ENCODE data around the gene TTF2. TPM values are rescaled to one million over a fixed set of nuclear protein-coding genes. Genes with fewer than 3 reads are reported as not detected.
"Not testable (repeated sequence)": the region's sequence is repeated elsewhere in the genome, so short reads cannot be mapped to it uniquely, and the experiment has no call there.

TTF2 gene
- total RNA-seq, 2 experiments from 2014 or later: 78.0 to 83.8 TPM

GRCh38 chr1:117116784-117117130, 56.6 kb downstream of the TTF2 start:
- H3K9me3 Mint-ChIP-seq: no peaks in the 10 kb centered on the region
- POLR2A ChIA-PET: interaction anchor here (0.7 kb wide), 1 partner anchor 10 kb away, joined by 3 read pairs; no protein-coding TSS in a partner anchor
- no peaks in the 10 kb centered on the region for H3K36me3 Mint-ChIP-seq (ENCODE audit: low read depth)
- DNase-seq: no peak
- peaks cover 1% of the 10 kb centered on the region for H3K4me1 Mint-ChIP-seq
- H3K4me3 Mint-ChIP-seq: no peak overlapping the region
- H3K27me3 Mint-ChIP-seq: peaks cover 5% of the 10 kb centered on the region
- no peak overlapping the region for H3K27ac Mint-ChIP-seq
- CTCF ChIA-PET: no interaction called here

DNA sequence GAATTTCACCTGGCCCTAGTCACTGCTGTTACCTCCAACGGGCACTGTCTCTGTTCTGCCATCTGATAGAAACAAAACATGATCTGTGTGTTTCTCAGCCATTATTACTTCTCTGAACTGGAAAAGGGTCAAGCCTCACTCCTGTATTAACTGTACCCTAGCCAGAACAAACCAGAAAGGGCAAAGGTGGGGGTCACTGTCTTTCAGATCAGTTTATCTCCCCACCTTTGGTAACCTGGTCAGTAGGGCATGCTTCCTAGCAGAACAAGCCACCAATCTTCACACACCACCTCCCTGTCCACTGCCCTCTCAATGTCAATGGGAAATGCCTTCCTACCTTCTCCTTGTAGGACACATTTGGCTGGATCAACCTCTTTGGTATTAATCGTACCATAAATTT, 57.6 kb downstream of the TTF2 start:
- H3K27me3 Mint-ChIP-seq: peaks cover 6% of the 10 kb centered on the region
- H3K4me1 Mint-ChIP-seq: peaks cover 3% of the 10 kb centered on the region
- CTCF ChIA-PET: no interaction called here
- no peak for DNase-seq
- H3K4me3 Mint-ChIP-seq: no peak overlapping the region
- no peaks in the 10 kb centered on the region for H3K36me3 Mint-ChIP-seq (ENCODE audit: low read depth)
- no peaks in the 10 kb centered on the region for H3K9me3 Mint-ChIP-seq
- POLR2A ChIA-PET: interaction anchor here (1.2 kb wide), 1 partner anchor 57 kb away, joined by 6 read pairs; the partner anchor contains the start of gene TTF2
- H3K27ac Mint-ChIP-seq: no peak overlapping the region

GRCh38 chr1:117118137-117118536, 58.0 kb downstream of the TTF2 start:
- POLR2A ChIA-PET: interaction anchor here (1.2 kb wide), 1 partner anchor 58 kb away, joined by 6 read pairs; the partner anchor contains the start of gene TTF2
- Mint-ChIP-seq H3K36me3 (ENCODE audit: low read depth) (no peaks in the 10 kb centered on the region), H3K9me3 (no peaks in the 10 kb centered on the region), H3K27me3 (peaks cover 9% of the 10 kb centered on the region), H3K27ac (no peak overlapping the region), H3K4me1 (peaks cover 3% of the 10 kb centered on the region), H3K4me3 (no peak overlapping the region)
- CTCF ChIA-PET: no interaction called here
- no peak for DNase-seq

- not testable (repeated sequence) for H3K4me3 Mint-ChIP-seq; H3K4me1 Mint-ChIP-seq; DNase-seq; H3K27ac Mint-ChIP-seq; H3K9me3 Mint-ChIP-seq; H3K36me3 Mint-ChIP-seq (ENCODE audit: low read depth)
- CTCF ChIA-PET: interaction anchor here (0.9 to 1.3 kb wide), 2 partner anchors 51 to 57 kb away, joined by 3 read pairs; no protein-coding TSS in a partner anchor
- H3K27me3 Mint-ChIP-seq: peaks cover 11% of the 10 kb centered on the region
- POLR2A ChIA-PET: interaction anchor here (1.8 to 2.8 kb wide), 2 partner anchors 9 to 59 kb away, joined by 7 to 11 read pairs; partner anchors contain the start of gene TTF2
Measured at GRCh38 chr1:117119144-117119543, 59.0 kb downstream of the TTF2 start.

- no peak for DNase-seq
- peaks cover 11% of the 10 kb centered on the region for H3K27me3 Mint-ChIP-seq
- H3K27ac Mint-ChIP-seq: no peak overlapping the region
- H3K9me3 Mint-ChIP-seq: no peaks in the 10 kb centered on the region
- H3K4me3 Mint-ChIP-seq: peak overlapping the region; percentile 75
- no peaks in the 10 kb centered on the region for H3K36me3 Mint-ChIP-seq (ENCODE audit: low read depth)
- H3K4me1 Mint-ChIP-seq: peaks cover 3% of the 10 kb centered on the region
- CTCF ChIA-PET: interaction anchor here (1.2 to 1.9 kb wide), 2 partner anchors 8 to 633 kb away, joined by 4 to 15 read pairs; no protein-coding TSS in a partner anchor
- POLR2A ChIA-PET: interaction anchor here (1.8 to 2.8 kb wide), 2 partner anchors 11 to 61 kb away, joined by 7 to 11 read pairs; partner anchors contain the start of gene TTF2
Measured at GRCh38 chr1:117120774-117121588, 60.9 kb downstream of the TTF2 start.

DNA sequence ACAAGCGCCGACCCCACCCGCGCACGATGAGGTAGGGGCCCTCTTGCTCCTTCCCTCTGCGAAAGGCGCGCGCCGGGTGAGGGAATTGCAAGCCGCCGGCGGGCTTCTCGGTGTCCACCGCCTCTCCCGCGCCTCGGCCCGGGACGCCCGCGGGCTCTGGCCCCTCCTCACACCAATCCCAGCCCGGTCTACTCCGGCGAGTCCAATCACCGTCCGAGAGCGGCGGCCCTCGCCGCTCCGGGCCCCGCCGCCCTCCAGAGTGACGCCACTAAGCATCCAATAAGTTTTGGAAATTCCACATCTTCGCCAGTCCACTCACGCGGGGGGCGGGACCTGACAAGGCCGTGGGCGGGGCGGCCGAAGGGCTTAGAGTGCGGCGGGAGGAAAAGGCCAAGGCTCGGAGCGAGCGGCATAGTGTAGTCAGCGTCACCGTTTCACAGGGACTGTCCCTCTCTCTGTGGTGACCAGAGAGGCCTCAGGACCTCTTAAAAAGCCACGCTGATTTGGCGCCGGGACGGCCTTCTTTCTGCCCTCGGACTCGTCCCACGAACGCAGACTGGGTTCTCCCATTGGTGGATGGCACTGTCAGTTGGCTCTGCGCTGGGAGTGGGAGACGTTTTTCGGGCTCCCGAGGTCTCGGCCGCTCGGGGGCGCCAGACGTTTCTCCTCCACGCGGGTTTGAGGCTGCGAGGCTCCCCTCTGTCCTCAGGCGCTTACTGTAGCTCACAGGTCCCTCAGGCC, 61.6 kb downstream of the TTF2 start, which contains the start of gene TRIM45:
TSS of gene TRIM45 (minus strand) at position 161 of the 741 bp plus-strand sequence. CDS start 548 bp downstream, outside the sequence.
- Mint-ChIP-seq H3K9me3 (no peaks in the 10 kb centered on the region), H3K27ac (no peak within 1 kb of the TSS), H3K4me1 (peaks cover 3% of the 10 kb centered on the region), H3K36me3 (ENCODE audit: low read depth) (no peaks in the 10 kb centered on the region), H3K27me3 (peaks cover 14% of the 10 kb centered on the region), H3K4me3 (peak within 1 kb of the TSS; percentile 75)
- ChIA-PET POLR2A (interaction anchor here (0.8 kb wide), 2 partner anchors 62 to 808 kb away, joined by 3 to 4 read pairs; partner anchors contain the start of genes GDAP2, TTF2 and WDR3), CTCF (interaction anchor here (0.5 to 1.5 kb wide), 6 partner anchors 8 to 55 kb away, joined by 3 to 4 read pairs (median 4); no protein-coding TSS in a partner anchor)
- DNase-seq: peak; percentile 86

DNA sequence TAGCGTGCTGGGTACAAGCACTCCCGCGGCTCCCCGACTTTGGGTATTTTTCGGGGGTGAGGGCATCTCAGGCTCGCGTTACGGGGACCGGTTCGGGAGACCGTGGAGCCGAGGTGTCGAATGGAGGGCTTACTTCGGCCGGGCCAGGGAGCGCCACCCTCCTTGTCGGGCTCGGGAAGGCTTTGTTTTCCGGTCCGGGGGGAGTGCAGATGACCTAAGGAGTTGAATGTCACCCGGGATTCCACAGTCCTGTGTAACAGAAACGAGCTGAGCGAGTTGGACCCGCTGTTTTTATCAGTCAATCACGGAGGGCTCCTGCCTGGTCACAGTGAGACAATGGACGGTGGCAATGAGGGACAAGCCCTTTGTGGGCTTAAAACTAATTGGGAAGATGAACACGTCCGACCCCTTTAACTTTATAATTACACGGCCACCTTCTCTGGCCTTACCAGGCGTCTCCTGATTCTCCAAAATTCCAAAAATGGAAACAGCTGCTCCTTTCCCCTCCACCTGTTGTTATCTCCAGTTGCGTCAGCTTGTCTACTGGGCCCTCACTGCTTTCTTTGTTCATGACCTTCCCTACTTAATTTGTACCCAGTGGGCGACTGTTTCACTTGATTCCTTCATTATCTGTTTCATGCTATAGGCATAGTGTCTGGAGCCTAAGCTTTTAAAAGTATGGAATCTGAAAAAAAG, 62.4 kb downstream of the TTF2 start:
- Mint-ChIP-seq H3K27ac (no peak overlapping the region), H3K9me3 (no peaks in the 10 kb centered on the region), H3K4me3 (peak overlapping the region; percentile 75), H3K4me1 (peaks cover 3% of the 10 kb centered on the region), H3K36me3 (ENCODE audit: low read depth) (no peaks in the 10 kb centered on the region), H3K27me3 (peaks cover 19% of the 10 kb centered on the region)
- ChIA-PET CTCF (interaction anchor here (0.5 to 1.5 kb wide), 6 partner anchors 8 to 55 kb away, joined by 3 to 4 read pairs (median 4); no protein-coding TSS in a partner anchor), POLR2A (interaction anchor here (0.8 kb wide), 2 partner anchors 63 to 807 kb away, joined by 3 to 4 read pairs; partner anchors contain the start of genes GDAP2, TTF2 and WDR3)
- DNase-seq: no peak

GRCh38 chr1:117123274-117123673, 63.1 kb downstream of the TTF2 start:
- Mint-ChIP-seq H3K36me3 (ENCODE audit: low read depth) (no peaks in the 10 kb centered on the region), H3K27ac (no peak overlapping the region), H3K9me3 (no peaks in the 10 kb centered on the region), H3K4me1 (peaks cover 3% of the 10 kb centered on the region), H3K4me3 (no peak overlapping the region), H3K27me3 (peaks cover 22% of the 10 kb centered on the region)
- CTCF ChIA-PET: interaction anchor here (1.4 to 1.5 kb wide), 2 partner anchors 9 to 55 kb away, joined by 4 read pairs; no protein-coding TSS in a partner anchor
- no peak for DNase-seq
- POLR2A ChIA-PET: no interaction called here

GRCh38 chr1:117124661-117125060, 64.5 kb downstream of the TTF2 start:
- no peaks in the 10 kb centered on the region for H3K9me3 Mint-ChIP-seq
- DNase-seq: no peak
- no peak overlapping the region for H3K4me3 Mint-ChIP-seq
- peaks cover 26% of the 10 kb centered on the region for H3K27me3 Mint-ChIP-seq
- POLR2A ChIA-PET: interaction anchor here (0.6 kb wide), 1 partner anchor 823 kb away, joined by 3 read pairs; no protein-coding TSS in a partner anchor
- peaks cover 3% of the 10 kb centered on the region for H3K4me1 Mint-ChIP-seq
- H3K36me3 Mint-ChIP-seq (ENCODE audit: low read depth): no peaks in the 10 kb centered on the region
- CTCF ChIA-PET: no interaction called here
- no peak overlapping the region for H3K27ac Mint-ChIP-seq

GRCh38 chr1:117127795-117128194, 67.7 kb downstream of the TTF2 start:
- peaks cover 21% of the 10 kb centered on the region for H3K27me3 Mint-ChIP-seq
- no peaks in the 10 kb centered on the region for H3K36me3 Mint-ChIP-seq (ENCODE audit: low read depth)
- no peak overlapping the region for H3K4me3 Mint-ChIP-seq
- H3K4me1 Mint-ChIP-seq: no peaks in the 10 kb centered on the region
- no peaks in the 10 kb centered on the region for H3K9me3 Mint-ChIP-seq
- no peak for DNase-seq
- ChIA-PET CTCF (interaction anchor here (0.6 to 2.7 kb wide), 5 partner anchors 7 to 532 kb away, joined by 3 to 39 read pairs (median 4); no protein-coding TSS in a partner anchor), POLR2A (no interaction called here)
- H3K27ac Mint-ChIP-seq: no peak overlapping the region

DNA sequence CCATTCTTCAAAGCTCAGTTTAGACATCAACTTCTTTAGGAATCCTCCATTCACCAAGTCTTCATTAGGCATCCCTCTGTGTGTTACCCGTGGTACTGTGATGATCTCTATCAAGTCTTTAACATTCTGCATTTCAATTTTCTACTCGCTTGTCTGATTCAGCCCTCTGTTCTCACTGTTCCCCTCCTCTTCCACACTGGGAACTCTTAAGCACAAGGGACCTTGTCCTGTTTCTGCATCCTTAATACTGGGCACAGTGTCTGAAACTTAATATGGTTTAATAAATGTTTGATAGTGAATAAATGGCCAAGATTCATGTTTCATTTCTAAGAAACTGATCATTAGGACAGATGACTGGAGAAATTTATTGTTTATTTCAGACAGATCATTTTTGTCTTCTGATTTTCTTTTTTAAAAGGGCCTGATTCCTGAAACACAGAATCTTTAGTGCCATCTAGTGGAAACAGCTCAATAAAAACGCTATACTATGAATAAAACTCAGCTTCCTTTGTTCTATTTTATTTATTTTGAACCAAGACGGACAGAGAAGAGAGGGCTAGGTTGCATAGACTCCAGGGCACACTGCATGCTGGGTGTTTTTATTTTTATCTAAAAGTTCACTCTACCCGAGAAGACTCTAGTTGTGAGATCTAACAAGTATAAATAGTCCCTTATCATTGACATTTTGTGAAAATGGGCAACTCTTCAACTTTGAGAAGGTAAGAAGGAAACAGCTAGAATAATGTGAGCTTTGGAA, 68.4 kb downstream of the TTF2 start:
- DNase-seq: no peak
- peaks cover 17% of the 10 kb centered on the region for H3K27me3 Mint-ChIP-seq
- ChIA-PET POLR2A (interaction anchor here (1.0 to 1.4 kb wide), 5 partner anchors 57 to 554 kb away, joined by 3 read pairs; partner anchors contain the start of gene TTF2), CTCF (interaction anchor here (0.7 to 2.7 kb wide), 20 partner anchors 8 to 630 kb away, joined by 3 to 39 read pairs (median 3); no protein-coding TSS in a partner anchor)
- no peaks in the 10 kb centered on the region for H3K9me3 Mint-ChIP-seq
- no peak overlapping the region for H3K27ac Mint-ChIP-seq
- no peak overlapping the region for H3K4me3 Mint-ChIP-seq
- no peaks in the 10 kb centered on the region for H3K36me3 Mint-ChIP-seq (ENCODE audit: low read depth)
- H3K4me1 Mint-ChIP-seq: no peaks in the 10 kb centered on the region
